ENCODE results near the gene NLGN1.

- TF ChIP-seq BHLHE40 (IDR thresholded peaks at IDR 0.05; ENCODE audit: borderline replicate concordance) (no peak), ELF4 (IDR thresholded peaks at IDR 0.05) (no peak), CTBP1 (IDR thresholded peaks at IDR 0.05; ENCODE audit: borderline replicate concordance) (no peak), HDGF (IDR thresholded peaks at IDR 0.05; ENCODE audit: borderline replicate concordance) (no peak)
These were observed 844.9 kb downstream of the NLGN1 start for GRCh38 chr3:174242311-174243041.
